ENCODE measurements around the gene HTR4. TPM values are rescaled to one million over a fixed set of nuclear protein-coding genes. Genes with fewer than 3 reads are reported as not detected.
"Not testable (repeated sequence)": the region's sequence is repeated elsewhere in the genome, so short reads cannot be mapped to it uniquely, and the experiment has no call there.

Gene HTR4
- total RNA-seq, 1 experiment from 2014 or later = 0.15 TPM

GRCh38 chr5:148532969-148533670 lies 121.2 kb downstream of the HTR4 start:
- DNase-seq (ENCODE audit: low spot score) = no peak

- DNase-seq (ENCODE audit: low spot score) = not testable (repeated sequence)
Observed at GRCh38 chr5:148529450-148529849, 124.9 kb downstream of the HTR4 start.

- DNase-seq (ENCODE audit: low spot score) = no peak
Observed at GRCh38 chr5:148524721-148525120, 129.6 kb downstream of the HTR4 start.

GRCh38 chr5:148523139-148523538 lies 131.2 kb downstream of the HTR4 start:
- no peak for DNase-seq (ENCODE audit: low spot score)

- no peak for DNase-seq (ENCODE audit: low spot score)
Observed at GRCh38 chr5:148515460-148515859, 138.9 kb downstream of the HTR4 start.

- no peak for DNase-seq (ENCODE audit: low spot score)
Observed at GRCh38 chr5:148514344-148514743, 140.0 kb downstream of the HTR4 start.

- no peak for DNase-seq (ENCODE audit: low spot score)
Observed at GRCh38 chr5:148512498-148512897, 141.8 kb downstream of the HTR4 start.

GRCh38 chr5:148511810-148512347 lies 142.4 kb downstream of the HTR4 start:
- DNase-seq (ENCODE audit: low spot score) = no peak

- DNase-seq (ENCODE audit: low spot score) = no peak
Observed at GRCh38 chr5:148509893-148510292, 144.4 kb downstream of the HTR4 start.

- DNase-seq (ENCODE audit: low spot score) = no peak
Observed at GRCh38 chr5:148507648-148508047, 146.7 kb downstream of the HTR4 start.

- DNase-seq (ENCODE audit: low spot score) = no peak
Observed at GRCh38 chr5:148499452-148499851, 154.9 kb downstream of the HTR4 start.

GRCh38 chr5:148497757-148498156 lies 156.6 kb downstream of the HTR4 start:
- DNase-seq (ENCODE audit: low spot score) = no peak

- DNase-seq (ENCODE audit: low spot score) = no peak
Observed at GRCh38 chr5:148492351-148492750, 162.0 kb downstream of the HTR4 start.

- DNase-seq (ENCODE audit: low spot score) = no peak
Observed at GRCh38 chr5:148491793-148492184, 162.5 kb downstream of the HTR4 start.

GRCh38 chr5:148491015-148491792 lies 163.1 kb downstream of the HTR4 start:
- DNase-seq (ENCODE audit: low spot score) = no peak

- no peak for DNase-seq (ENCODE audit: low spot score)
Observed at GRCh38 chr5:148488757-148489156, 165.6 kb downstream of the HTR4 start.

- DNase-seq (ENCODE audit: low spot score) = no peak
Observed at GRCh38 chr5:148486456-148486855, 167.9 kb downstream of the HTR4 start.

GRCh38 chr5:148484651-148485050 lies 169.7 kb downstream of the HTR4 start:
- no peak for DNase-seq (ENCODE audit: low spot score)

GRCh38 chr5:148483750-148484149 lies 170.6 kb downstream of the HTR4 start:
- no peak for DNase-seq (ENCODE audit: low spot score)

- peak; percentile 47 for DNase-seq (ENCODE audit: low spot score)
Observed at GRCh38 chr5:148482697-148483462, 171.4 kb downstream of the HTR4 start.

GRCh38 chr5:148482196-148482595 lies 172.1 kb downstream of the HTR4 start:
- no peak for DNase-seq (ENCODE audit: low spot score)

- DNase-seq (ENCODE audit: low spot score) = no peak
Observed at GRCh38 chr5:148477429-148477828, 176.9 kb downstream of the HTR4 start.

Measured in HT-29 (cell line).